Measurements from ENCODE around the gene RFT1.

- TF ChIP-seq CTCF (IDR thresholded peaks at IDR 0.05; ENCODE audit: low read depth, low read length), result peak; percentile 95
- TF ChIP-seq EZH2phosphoT487 (IDR thresholded peaks at IDR 0.05; ENCODE audit: low read depth), result no peak
These were observed 4.5 kb upstream of the RFT1 start for GRCh38 chr3:53134631-53135232.

Measured in OCI-LY3 (cell line).